A549 (cell line): ENCODE data around the gene OVOL3. TPM values are rescaled to one million over a fixed set of nuclear protein-coding genes. Genes with fewer than 3 reads are reported as not detected.

ENCODE experiments used
- ATAC-seq, 2 experiments: fragments of 200-7000 bp in 1 of 2; fragments of >200 bp in 1 of 2; cut with Nextera tagmentation in 1 of 2; cut with Tn5 transposase in 1 of 2; 3 replicates each; pipeline versions ENCODE4 v1.8.0 to v1.9.1; 2018 to 2020; ENCODE audit warnings: mild to moderate bottlenecking in 1 of 2, moderate library complexity in 1 of 2
- CTCF ChIA-PET: fragments of 300-600 bp; sonication (Branson Sonifier 250); formaldehyde crosslinking; extraction: SDS; loops from one replicate; lab custom pipeline; 2021; ENCODE audit warnings: antibody characterized with exemption, inconsistent platforms; lab: Yijun Ruan, JAX
- POLR2A ChIA-PET: fragments of 350-600 bp; formaldehyde crosslinking; extraction: SDS; loops from one replicate; lab custom pipeline; 2021; ENCODE audit warnings: antibody characterized with exemption, inconsistent platforms; lab: Yijun Ruan, JAX
- DNase-seq, 2 experiments: peaks; one replicate each; pipeline versions ENCODE4 v3.0.0 to v3.0.0-alpha.2; 2011 to 2016; ENCODE audit warnings: low read depth in 1 of 2, low spot score in 1 of 2
- FAIRE-seq: peaks from 2 replicates; lab custom pipeline; 2011; peaks lifted over from hg19 to GRCh38; lab: Jason Lieb, UNC
- H3K27ac ChIP-seq, 2 experiments: fragments of >200 bp; sonication (Bioruptor Twin); formaldehyde crosslinking; 3 replicates each; pipeline ENCODE4 v1.5.1; 2016 to 2017
- H3K4me1 ChIP-seq: fragments of >200 bp; sonication (Bioruptor Twin); formaldehyde crosslinking; 3 replicates; pipeline ENCODE4 v1.6.1; 2016
- H3K4me2 ChIP-seq: fragments of >200 bp; sonication (Bioruptor Twin); formaldehyde crosslinking; 3 replicates; pipeline ENCODE4 v1.6.1; 2016
- H3K4me3 ChIP-seq: fragments of >200 bp; sonication (Bioruptor Twin); formaldehyde crosslinking; 3 replicates; pipeline ENCODE4 v1.5.1; 2016
- H3K9me3 ChIP-seq: fragments of >200 bp; sonication (Bioruptor Twin); formaldehyde crosslinking; 3 replicates; pipeline ENCODE4 v1.6.1; 2016
- BHLHE40 ChIP-seq: IDR thresholded peaks from 2 replicates; pipeline ENCODE4 v1.6.1; 2012; ENCODE audit warnings: low read depth, low read length, inconsistent platforms
- CBX8 ChIP-seq: fragments of 200-600 bp; sonication (generic); IDR thresholded peaks from 2 replicates; pipeline ENCODE4 v1.6.1; 2016
- CEBPB ChIP-seq, 2 experiments: fragments of >200 bp in 1 of 2; sonication (Bioruptor Twin) in 1 of 2; formaldehyde crosslinking in 1 of 2; IDR thresholded peaks; 2 replicates each; pipeline ENCODE4 v1.6.1; 2012 to 2016
- EHMT2 ChIP-seq: fragments of 200-600 bp; sonication (generic); IDR thresholded peaks from 2 replicates; pipeline ENCODE4 v1.6.1; 2016; ENCODE audit warnings: antibody characterized with exemption, low read depth, mild to moderate bottlenecking, moderate library complexity
- EP300 ChIP-seq, 2 experiments: fragments of >200 bp; sonication (Bioruptor Twin); formaldehyde crosslinking; IDR thresholded peaks; 2 replicates in 1 of 2; 3 replicates in 1 of 2; pipeline ENCODE4 v1.6.1; 2016 to 2017
- ESRRA ChIP-seq: fragments of 150-350 bp; IDR thresholded peaks from 2 replicates; pipeline ENCODE4 v1.6.1; 2014; ENCODE audit warnings: mild to moderate bottlenecking, low read length, borderline replicate concordance
- FOSB ChIP-seq: fragments of 250-450 bp; sonication (Bioruptor Pico); IDR thresholded peaks from 2 replicates; pipeline ENCODE4 v1.5.0; 2020; ENCODE audit warnings: mild to moderate bottlenecking, moderate library complexity
- FOXS1 ChIP-seq: fragments of 250-450 bp; sonication (Bioruptor Pico); IDR thresholded peaks from 2 replicates; pipeline ENCODE4 v1.5.0; 2020; ENCODE audit warnings: mild to moderate bottlenecking, moderate library complexity
- HDAC2 ChIP-seq: fragments of 200-600 bp; sonication (generic); IDR thresholded peaks from 2 replicates; pipeline ENCODE4 v1.6.1; 2016
- HOXB13 ChIP-seq: fragments of 250-450 bp; sonication (Bioruptor Pico); IDR thresholded peaks from 2 replicates; pipeline ENCODE4 v1.5.0; 2020; ENCODE audit warnings: low read depth, mild to moderate bottlenecking, moderate library complexity
- KDM5A ChIP-seq: fragments of 200-600 bp; sonication (generic); IDR thresholded peaks from 2 replicates; pipeline ENCODE4 v1.6.1; 2016; ENCODE audit warnings: antibody characterized with exemption, mild to moderate bottlenecking
- MAFK ChIP-seq: fragments of 450-650 bp; IDR thresholded peaks from 2 replicates; pipeline ENCODE4 v1.6.1; 2014; ENCODE audit not compliant: partially characterized antibody
- MAX ChIP-seq: IDR thresholded peaks from 2 replicates; pipeline ENCODE4 v1.6.1; 2012
- MYC ChIP-seq: IDR thresholded peaks from 2 replicates; pipeline ENCODE4 v1.6.1; 2012; ENCODE audit warnings: mild to moderate bottlenecking, inconsistent platforms, low read length, improper control_type of control experiment, borderline replicate concordance
- PHF8 ChIP-seq: fragments of 200-600 bp; sonication (generic); IDR thresholded peaks from 2 replicates; pipeline ENCODE4 v1.6.1; 2016; ENCODE audit warnings: low read depth, mild to moderate bottlenecking, antibody characterized with exemption, moderate library complexity, borderline replicate concordance
- POLR2A ChIP-seq: IDR thresholded peaks from 2 replicates; pipeline ENCODE4 v1.6.1; 2012; ENCODE audit warnings: mild to moderate bottlenecking, low read length
- POLR2AphosphoS2 ChIP-seq: conservative IDR thresholded peaks from 2 replicates; pipeline ENCODE4 v1.6.1; 2012; ENCODE audit warnings: low read length, improper control_type of control experiment, inconsistent platforms
- RARB ChIP-seq: fragments of 250-450 bp; sonication (Bioruptor Pico); IDR thresholded peaks from 2 replicates; pipeline ENCODE4 v1.8.0; 2021; ENCODE audit warnings: mild to moderate bottlenecking, moderate library complexity
- REST ChIP-seq: fragments of 200-600 bp; sonication (generic); IDR thresholded peaks from 2 replicates; pipeline ENCODE4 v1.6.1; 2016; ENCODE audit warnings: antibody characterized with exemption, mild to moderate bottlenecking, moderate library complexity
- RFX5 ChIP-seq: fragments of 450-650 bp; IDR thresholded peaks from 2 replicates; pipeline ENCODE4 v1.7.1; 2014; ENCODE audit warnings: antibody characterized with exemption, mild to moderate bottlenecking, moderate library complexity
- RNF2 ChIP-seq: fragments of 200-600 bp; sonication (generic); IDR thresholded peaks from 2 replicates; pipeline ENCODE4 v1.6.1; 2016; ENCODE audit warnings: low read depth, mild to moderate bottlenecking, antibody characterized with exemption, moderate library complexity, borderline replicate concordance
- SREBF2 ChIP-seq: fragments of 450-650 bp; IDR thresholded peaks from 2 replicates; pipeline ENCODE4 v1.6.1; 2014; ENCODE audit warnings: mild to moderate bottlenecking, moderate library complexity
- TFCP2L1 ChIP-seq: fragments of 250-450 bp; sonication (Bioruptor Pico); IDR thresholded peaks from 2 replicates; pipeline ENCODE4 v1.5.0; 2021; ENCODE audit warnings: mild to moderate bottlenecking
- ZNF302 ChIP-seq: fragments of 250-450 bp; sonication (Bioruptor Pico); IDR thresholded peaks from 2 replicates; pipeline ENCODE4 v1.9.0; 2021; ENCODE audit warnings: inconsistent platforms, mild to moderate bottlenecking, moderate library complexity
- WGBS: methylation state at CpG from one replicate; pipeline ENCODE4 v1.1.6; 2017; ENCODE audit errors: missing lambda C conversion rate; 5-methylcytosine and 5-hydroxymethylcytosine counted together
- polyA plus RNA-seq, 4 experiments: library from polyadenylated mRNA; depleted of rRNA in 3 of 4; stranded (reverse); fragments of >200 nt; fragmentation: RNase III in 1 of 4; extraction: RNeasy Plus Mini Kit Qiagen cat#74134 plus additional on column Dnase treatment in 1 of 4; gene quantifications; 2 replicates in 3 of 4; 3 replicates in 1 of 4; pipeline ENCODE4 v1.2.3, GENCODE V29; 2011 to 2017
- TF ChIP-seq, protein P1 (sequence below): IDR thresholded peaks from 2 replicates; pipeline ENCODE4 v1.6.1; 2012; ENCODE audit warnings: low read depth, borderline replicate concordance
- TF ChIP-seq, protein P2 (sequence below): fragments of 450-650 bp; IDR thresholded peaks from 2 replicates; pipeline ENCODE4 v1.6.1; 2014; ENCODE audit warnings: antibody characterized with exemption

The OVOL3 gene
- polyA plus RNA-seq, 2 of the 4 experiments (the other 2 are of a cell fraction), result 0.14 TPM; not detected in 1

DNA sequence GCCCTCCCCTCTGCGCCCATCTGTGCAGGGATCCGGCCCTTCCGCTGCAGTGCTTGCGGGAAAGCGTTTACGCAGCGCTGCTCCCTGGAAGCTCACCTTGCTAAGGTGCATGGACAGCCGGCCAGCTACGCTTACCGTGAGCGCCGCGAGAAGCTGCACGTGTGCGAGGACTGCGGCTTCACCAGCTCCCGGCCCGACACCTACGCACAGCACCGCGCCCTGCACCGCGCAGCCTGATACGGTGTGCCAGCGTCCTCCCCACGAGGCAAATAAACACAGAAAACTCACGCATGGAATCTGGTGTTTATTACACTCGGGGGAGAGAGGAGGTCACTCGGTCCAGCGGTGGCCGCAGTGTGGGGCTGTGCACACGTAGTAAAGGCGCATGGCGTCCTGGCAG lies 2.5 kb downstream of the OVOL3 start:
- Histone ChIP-seq H3K4me2 (peak overlapping the region; percentile 86), H3K27ac (peak overlapping the region in 1 of 2 experiments; percentile 91; a peak in 3 of 6 replicates), H3K4me3 (peak overlapping the region; percentile 75), H3K9me3 (no peaks in the 10 kb centered on the region), H3K4me1 (peaks cover 25% of the 10 kb centered on the region)
- ChIA-PET POLR2A (interaction anchor here (0.5 kb wide), 1 partner anchor 72 kb away, joined by 4 read pairs; no protein-coding TSS in a partner anchor), CTCF (interaction anchor here (0.6 to 6.3 kb wide), 7 partner anchors 11 to 182 kb away, joined by 3 to 44 read pairs (median 4); partner anchors contain the start of gene THAP8)
- WGBS, result 96% methylated on average over 34 of the region's 34 CpGs
- no peak for TF ChIP-seq FOXS1
- no peak for TF ChIP-seq SREBF2
- TF ChIP-seq CEBPB (IDR thresholded peaks at IDR 0.05), result no peak
- TF ChIP-seq RFX5, result no peak
- TF ChIP-seq HDAC2, result no peak
- TF ChIP-seq, protein P1, sequence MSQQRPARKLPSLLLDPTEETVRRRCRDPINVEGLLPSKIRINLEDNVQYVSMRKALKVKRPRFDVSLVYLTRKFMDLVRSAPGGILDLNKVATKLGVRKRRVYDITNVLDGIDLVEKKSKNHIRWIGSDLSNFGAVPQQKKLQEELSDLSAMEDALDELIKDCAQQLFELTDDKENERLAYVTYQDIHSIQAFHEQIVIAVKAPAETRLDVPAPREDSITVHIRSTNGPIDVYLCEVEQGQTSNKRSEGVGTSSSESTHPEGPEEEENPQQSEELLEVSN, result no peak
- no peak for TF ChIP-seq RNF2
- no peak for TF ChIP-seq CBX8
- DNase-seq (no peak), ATAC-seq (no peak), FAIRE-seq (no peak)

- POLR2A ChIA-PET, result interaction anchor here (0.5 to 3.4 kb wide), 16 partner anchors 10 to 244 kb away, joined by 4 to 65 read pairs (median 14); partner anchors contain the start of genes ALKBH6, CAPNS1, THAP8 and WDR62
- FAIRE-seq (no peak), DNase-seq (peak; percentile 63 to 67), ATAC-seq (peak; percentile 7 to 13; a peak in 5 of 6 replicates)
- Histone ChIP-seq H3K9me3 (no peaks in the 10 kb centered on the region), H3K27ac (peak overlapping the region; percentile 89 to 91), H3K4me3 (peak overlapping the region; percentile 75), H3K4me2 (peak overlapping the region; percentile 86), H3K4me1 (peaks cover 25% of the 10 kb centered on the region)
- WGBS, result 18% methylated on average over 48 of the region's 48 CpGs
- TF ChIP-seq TFCP2L1 (0 out of 2 replicates have a peak, but pooled peaks have one; percentile 31), CBX8 (no peak)
- CTCF ChIA-PET, result interaction anchor here (0.6 to 6.5 kb wide), 9 partner anchors 12 to 183 kb away, joined by 3 to 82 read pairs (median 4); partner anchors contain the start of gene THAP8
Observed at GRCh38 chr19:36113894-36114720, 3.2 kb downstream of the OVOL3 start.

- DNase-seq, result peak; percentile 100
- Histone ChIP-seq H3K4me2 (peak within 1 kb of the TSS; percentile 86), H3K27ac (peak within 1 kb of the TSS; percentile 89 to 91), H3K4me3 (peak within 1 kb of the TSS; percentile 75), H3K4me1 (peaks cover 25% of the 10 kb centered on the region), H3K9me3 (no peaks in the 10 kb centered on the region)
- CTCF ChIA-PET, result interaction anchor here (0.6 to 6.5 kb wide), 9 partner anchors 13 to 58 kb away, joined by 3 to 82 read pairs (median 5); no protein-coding TSS in a partner anchor
- ATAC-seq, result peak; percentile 85 to 96
- 2% methylated on average over 57 of the region's 60 CpGs for WGBS
- FAIRE-seq, result peak; percentile 100
- POLR2A ChIA-PET, result interaction anchor here (0.6 to 3.4 kb wide), 44 partner anchors 9 to 1792 kb away, joined by 3 to 65 read pairs (median 4); partner anchors contain the start of genes ALKBH6, CAPNS1, LIN37 and PSENEN
- TF ChIP-seq MYC (peak; percentile 100), HOXB13 (CRISPR knock-in tag) (peak; percentile 90), ESRRA (no peak), SREBF2 (no peak; the same call in 1 of the 2 replicates), EHMT2 (no peak), MAX (peak; percentile 100), RNF2 (no peak), ZNF302 (CRISPR knock-in tag) (no peak), FOSB (no peak), POLR2A (peak; percentile 89), POLR2AphosphoS2 (no peak), TFCP2L1 (no peak), MAFK (no peak), REST (no peak), KDM5A (no peak), RARB (no peak), BHLHE40 (peak; percentile 86), HDAC2 (no peak), PHF8 (peak; percentile 73; the same call in 1 of the 2 replicates), CEBPB (IDR thresholded peaks at IDR 0.05) (no peak), EP300 (IDR thresholded peaks at IDR 0.05) (no peak)
- TF ChIP-seq, protein P2, sequence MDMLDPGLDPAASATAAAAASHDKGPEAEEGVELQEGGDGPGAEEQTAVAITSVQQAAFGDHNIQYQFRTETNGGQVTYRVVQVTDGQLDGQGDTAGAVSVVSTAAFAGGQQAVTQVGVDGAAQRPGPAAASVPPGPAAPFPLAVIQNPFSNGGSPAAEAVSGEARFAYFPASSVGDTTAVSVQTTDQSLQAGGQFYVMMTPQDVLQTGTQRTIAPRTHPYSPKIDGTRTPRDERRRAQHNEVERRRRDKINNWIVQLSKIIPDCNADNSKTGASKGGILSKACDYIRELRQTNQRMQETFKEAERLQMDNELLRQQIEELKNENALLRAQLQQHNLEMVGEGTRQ, result peak; percentile 90
Observed at GRCh38 chr19:36114721-36115452, 3.9 kb downstream of the OVOL3 start, which contains the start of gene POLR2I. Gene POLR2I, minus strand, starts transcription at chr19:36114875. Its CDS starts 19 bp downstream, at chr19:36114856.
